Activated effector memory CD4-positive, alpha-beta T cell treated with Interleukin-2 at 50 U/mL for 16 hours (primary cell): ENCODE data around the gene MACROD2.

Experiments used
- DNase-seq: peaks from one replicate; pipeline ENCODE4 v3.0.0-alpha.2; 2020

MACROD2 gene

GRCh38 chr20:15578113-15578512, 1582.8 kb downstream of the MACROD2 start:
- no peak for DNase-seq

- DNase-seq = no peak
Measured at GRCh38 chr20:15579688-15580087, 1584.4 kb downstream of the MACROD2 start.

- no peak for DNase-seq
Measured at GRCh38 chr20:15582146-15582760, 1586.9 kb downstream of the MACROD2 start.

DNA sequence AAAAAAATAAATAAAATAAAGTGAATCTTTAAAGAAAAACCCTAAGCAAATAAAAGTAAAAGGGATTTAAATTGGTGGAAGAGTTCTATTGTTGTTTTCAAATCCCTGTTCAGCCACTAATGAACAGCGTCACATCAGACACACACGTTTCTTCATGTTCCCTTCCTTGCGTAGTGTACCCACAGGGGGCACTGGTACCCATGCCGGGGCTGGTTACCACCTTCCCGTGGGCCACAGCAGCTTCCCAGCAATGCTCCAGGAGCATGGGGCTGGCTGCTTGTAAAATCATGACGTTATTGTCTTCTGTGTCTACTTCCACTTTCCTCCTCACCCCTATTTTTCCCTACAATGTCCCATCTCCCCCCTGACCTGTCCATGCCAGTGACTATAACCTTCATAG, 1589.2 kb downstream of the MACROD2 start:
- DNase-seq = no peak

DNA sequence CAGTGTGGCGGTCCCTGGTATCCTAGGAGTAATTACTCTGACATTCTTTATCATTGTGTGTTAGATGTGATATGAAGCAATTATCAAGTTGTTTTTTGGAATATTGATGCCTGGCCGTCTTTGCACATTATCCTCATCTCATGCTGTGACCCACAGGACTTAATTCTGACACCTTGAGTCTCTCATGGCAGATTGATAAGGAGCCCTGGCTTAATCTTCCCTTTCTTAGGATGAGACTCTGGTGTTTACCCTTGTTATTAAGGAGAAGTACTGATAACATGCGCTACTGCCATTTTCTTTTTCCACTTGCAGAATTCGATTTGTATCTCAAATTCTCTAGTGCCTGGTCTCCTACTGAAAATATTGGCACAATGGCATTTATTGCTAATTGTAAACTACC, 1597.8 kb downstream of the MACROD2 start:
- no peak for DNase-seq

DNA sequence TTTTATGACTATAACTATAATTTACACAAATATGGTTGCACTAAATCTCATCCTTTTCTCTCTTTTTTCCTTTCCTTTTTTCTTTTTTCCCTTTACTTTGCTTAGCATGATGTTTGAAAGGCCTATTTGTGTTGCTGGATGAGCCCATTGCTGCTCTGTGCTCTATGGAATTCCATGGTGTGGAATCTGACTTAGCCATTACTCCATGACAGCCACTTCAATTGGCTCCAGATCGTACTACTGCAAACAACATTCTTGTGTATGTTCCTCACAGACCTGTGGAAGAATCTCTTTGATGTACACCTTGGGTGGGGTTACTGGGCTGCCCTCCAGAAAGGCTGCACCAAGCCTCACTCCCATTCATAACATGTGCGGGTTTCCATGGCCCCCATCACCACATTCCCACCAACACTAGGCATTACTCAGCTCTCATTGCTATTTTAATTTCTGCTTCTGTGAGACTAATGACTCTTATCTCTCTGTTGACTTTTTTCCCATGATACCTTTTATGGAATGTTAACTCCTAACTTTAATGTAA, 1598.9 kb downstream of the MACROD2 start:
- no peak for DNase-seq

GRCh38 chr20:15596220-15596890, 1601.0 kb downstream of the MACROD2 start:
- no peak for DNase-seq

- no peak for DNase-seq
Measured at GRCh38 chr20:15597306-15597705, 1602.0 kb downstream of the MACROD2 start.

DNA sequence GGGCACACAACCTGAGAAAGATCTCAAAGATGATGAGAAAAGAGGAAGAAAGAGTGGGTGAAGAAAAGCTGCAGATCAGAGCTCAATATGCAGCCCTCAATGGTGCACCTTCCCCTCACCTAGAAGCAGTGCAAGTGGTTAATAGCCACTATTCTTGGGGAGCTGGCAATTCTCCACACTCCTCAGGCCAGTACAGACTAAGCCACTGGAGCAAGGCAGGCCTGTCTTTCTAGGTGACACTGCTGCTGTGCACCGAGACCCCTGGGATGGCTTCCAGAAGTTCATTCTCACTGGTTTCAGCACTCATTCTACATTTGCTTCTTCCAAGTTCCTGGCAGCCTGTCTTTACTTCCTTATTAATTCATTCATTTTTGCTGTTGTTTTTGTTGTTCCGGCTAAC, 1604.6 kb downstream of the MACROD2 start:
- no peak for DNase-seq

DNA sequence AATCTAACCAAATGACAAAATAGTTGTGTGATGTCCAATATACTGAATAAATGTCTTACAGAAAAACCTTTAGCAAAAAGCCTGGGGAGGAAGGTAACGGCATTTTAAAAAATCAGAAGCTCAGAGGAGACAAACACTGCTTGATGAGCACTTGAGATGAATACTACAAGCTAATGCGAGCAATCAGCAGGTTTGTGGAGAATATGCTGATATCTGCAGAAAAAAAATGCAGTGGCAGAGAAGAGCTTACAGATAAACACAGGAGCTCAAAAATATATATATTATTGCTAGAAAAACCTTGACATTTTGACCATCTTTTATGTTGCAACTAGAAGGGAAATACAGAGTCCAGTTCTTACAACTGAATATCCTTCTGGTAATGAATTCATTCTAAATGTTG, 1605.2 kb downstream of the MACROD2 start:
- DNase-seq = no peak

DNA sequence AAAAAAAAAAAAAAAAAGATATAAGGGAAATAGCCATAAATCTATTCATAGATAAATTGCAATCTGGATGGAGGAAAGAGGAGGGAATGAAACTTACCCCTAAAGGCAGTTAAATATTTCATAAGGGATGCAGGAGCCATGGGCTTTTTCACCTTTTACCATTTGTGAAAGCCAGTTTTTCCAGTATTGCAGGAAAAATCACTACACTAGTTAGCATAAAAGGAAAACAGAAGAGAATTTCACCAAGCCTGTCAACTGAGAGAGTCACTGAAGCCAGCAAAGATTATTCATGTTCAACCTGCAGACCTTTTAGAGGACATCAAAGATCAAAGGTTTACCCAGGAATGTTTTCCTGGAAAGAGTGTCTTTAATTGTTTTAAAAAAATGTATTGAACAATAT, 1608.2 kb downstream of the MACROD2 start:
- DNase-seq = no peak

DNA sequence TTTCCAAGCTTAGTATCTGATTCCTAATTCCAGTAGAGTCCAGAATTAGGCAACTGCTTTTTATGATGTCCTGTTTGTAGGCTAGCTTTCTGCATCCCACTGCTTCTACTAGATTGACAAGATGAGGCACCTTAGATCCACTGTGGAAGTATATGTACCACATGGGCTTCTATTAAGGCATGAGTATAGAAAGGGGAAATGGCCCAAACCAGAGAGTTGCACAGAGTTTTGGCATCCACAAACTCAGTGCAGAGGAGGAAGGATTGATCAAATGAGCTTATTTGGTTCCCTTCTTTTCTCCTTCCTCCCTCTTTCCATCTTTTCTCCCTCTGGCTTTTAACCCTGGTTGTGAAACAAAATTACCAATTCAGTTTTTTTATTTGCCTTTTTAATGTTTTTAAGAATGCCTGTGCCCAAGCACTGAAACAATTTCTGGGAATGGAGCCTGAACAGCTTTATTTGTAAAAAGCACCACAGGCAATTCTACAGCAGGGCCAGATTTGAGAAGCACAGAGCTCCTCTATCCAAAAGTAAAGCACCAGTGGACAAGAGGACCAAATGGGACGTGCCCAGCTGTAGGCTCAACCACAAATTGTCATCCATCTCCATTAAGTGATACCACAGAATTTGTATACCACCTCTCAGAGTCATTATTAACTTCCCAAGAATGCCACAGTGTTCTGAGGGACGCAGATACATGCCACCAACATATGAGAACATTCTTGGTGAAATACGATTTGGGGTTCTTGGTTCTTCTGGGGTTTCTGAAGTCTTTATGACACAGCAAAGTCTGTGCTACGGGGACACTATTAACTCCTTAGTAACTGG, 1608.9 kb downstream of the MACROD2 start:
- DNase-seq = no peak

GRCh38 chr20:15609921-15610320, 1614.6 kb downstream of the MACROD2 start:
- no peak for DNase-seq

- DNase-seq = no peak
Measured at GRCh38 chr20:15610787-15611186, 1615.5 kb downstream of the MACROD2 start.

DNA sequence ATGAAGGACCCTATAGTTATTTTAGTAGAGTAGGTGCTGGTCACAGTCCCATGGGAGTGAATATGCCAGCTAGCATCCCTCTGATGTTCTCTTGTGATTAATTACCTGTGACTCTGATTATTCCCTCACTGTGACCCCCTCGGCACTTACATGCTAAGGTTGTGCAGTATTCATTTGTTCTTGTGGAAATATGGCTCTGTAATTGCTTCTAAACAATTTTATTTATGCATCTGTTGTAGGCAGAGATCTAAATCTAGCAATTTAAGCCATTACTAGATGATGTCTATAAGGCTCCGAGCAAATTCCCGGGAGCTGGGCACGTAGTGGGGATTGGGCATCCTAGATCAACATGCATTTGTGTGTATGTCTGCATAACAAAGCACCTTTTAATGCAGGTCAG, 1616.2 kb downstream of the MACROD2 start:
- no peak for DNase-seq

GRCh38 chr20:15612198-15612597, 1616.9 kb downstream of the MACROD2 start:
- no peak for DNase-seq

GRCh38 chr20:15612769-15613168, 1617.5 kb downstream of the MACROD2 start:
- no peak for DNase-seq

GRCh38 chr20:15613530-15613929, 1618.2 kb downstream of the MACROD2 start:
- DNase-seq = no peak

DNA sequence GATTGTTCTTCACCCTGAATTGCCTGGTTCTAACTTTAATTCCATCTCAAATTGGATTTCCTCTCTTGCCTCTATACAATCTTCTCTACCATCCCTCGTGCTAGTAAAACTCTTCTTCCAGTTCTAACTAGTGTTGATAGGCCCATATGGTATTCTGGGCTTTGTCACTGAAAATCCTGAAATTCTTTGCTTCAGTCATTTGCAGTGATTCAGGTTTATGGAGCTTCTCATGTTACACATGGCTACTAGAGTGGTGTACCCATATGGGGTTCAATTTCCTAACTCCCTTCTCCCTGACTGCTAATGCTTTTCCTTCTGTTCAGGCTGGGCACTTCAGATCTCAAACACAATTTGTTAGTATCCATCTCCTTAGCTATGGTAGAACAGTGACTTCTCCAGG, 1621.3 kb downstream of the MACROD2 start:
- no peak for DNase-seq

GRCh38 chr20:15618110-15618509, 1622.8 kb downstream of the MACROD2 start:
- DNase-seq = no peak

- no peak for DNase-seq
Measured at GRCh38 chr20:15618912-15619311, 1623.6 kb downstream of the MACROD2 start.

- no peak for DNase-seq
Measured at GRCh38 chr20:15619341-15619740, 1624.0 kb downstream of the MACROD2 start.

- DNase-seq = no peak
Measured at GRCh38 chr20:15619816-15620215, 1624.5 kb downstream of the MACROD2 start.

- DNase-seq = no peak
Measured at GRCh38 chr20:15622368-15622767, 1627.1 kb downstream of the MACROD2 start.
